ENCODE measurements around the gene NAAA. TPM values are rescaled to one million over a fixed set of nuclear protein-coding genes. Genes with fewer than 3 reads are reported as not detected.

NAAA gene
- total RNA-seq (2013) = 156 TPM
- 100 to 1,000 TPM; 170 to 308 (median 231) TPM for polyA plus RNA-seq
- 191 and 251 TPM in 2 replicates for polyA minus RNA-seq
- 5.9 to 143 (median 72.6) reads per million in 11 experiments for total RNA-seq

GRCh38 chr4:75940692-75941253 lies at the start of gene NAAA:
NAAA (minus strand) TSS chr4:75941013; CDS start chr4:75940949, 64 bp downstream.
- H3K79me2 ChIP-seq (ENCODE audit: insufficient read depth, low read length) = peaks cover 29% of the 10 kb centered on the region
- no peaks in the 10 kb centered on the region for H3K27me3 Mint-ChIP-seq (ENCODE audit: low read depth in 3 of 3)
- peak within 1 kb of the TSS; percentile 92 for H3K9ac ChIP-seq (ENCODE audit: insufficient read depth, low read length, poor library complexity, severe bottlenecking)
- peak; percentile 27 to 76 (median 65) for DNase-seq
- peak within 1 kb of the TSS; percentile 93 to 99 (median 96) for H3K27ac Mint-ChIP-seq
- H3K4me1 ChIP-seq (ENCODE audit: control insufficient read depth in 1 of 2, insufficient read depth in 2 of 2, low read length in 2 of 2) = peaks cover 35 to 46% of the 10 kb centered on the region in 2 donors
- peak within 1 kb of the TSS; percentile 76 for H3K4me2 ChIP-seq (replicated peaks; ENCODE audit: extremely low read depth, low read length, poor library complexity, severe bottlenecking)
- H3K9me3 Mint-ChIP-seq = no peaks in the 10 kb centered on the region
- WGBS (ENCODE audit: insufficient coverage) = under 1% methylated on average over 65 of the region's 66 CpGs
- peak within 1 kb of the TSS; percentile 87 to 100 (median 99) for H3K4me3 ChIP-seq (replicated peaks in 1 of 3; ENCODE audit: low read depth in 2 of 3, low read length in 3 of 3)
- no peaks in the 10 kb centered on the region for H3K9me3 ChIP-seq (replicated peaks in 1 of 2; ENCODE audit: control insufficient read depth in 1 of 2, insufficient read depth in 1 of 2, low read length in 2 of 2)
- peaks cover 25 to 33% of the 10 kb centered on the region in 2 donors for H3K36me3 ChIP-seq (replicated peaks in 1 of 2; ENCODE audit: control insufficient read depth in 1 of 2, insufficient read depth in 2 of 2, low read length in 2 of 2)
- H3K27ac ChIP-seq (ENCODE audit: low read depth in 1 of 2, low read length in 2 of 2) = peak within 1 kb of the TSS; percentile 94 to 98
- peak within 1 kb of the TSS; percentile 98 to 99 for H3K4me3 Mint-ChIP-seq
- peaks cover 35% of the 10 kb centered on the region for H4K20me1 ChIP-seq (ENCODE audit: insufficient read depth, low read length)
- intact Hi-C loops (cut with micrococcal nuclease) = loop anchor here in 1 of 2 donors (5.0 kb wide), 1 partner anchor 43 kb away; no protein-coding TSS in a partner anchor
- peak within 1 kb of the TSS; percentile 96 for H2AFZ ChIP-seq (ENCODE audit: insufficient read depth, low read depth, low read length, poor library complexity, severe bottlenecking)
- peaks cover 25 to 42% of the 10 kb centered on the region in 2 donors for H3K36me3 Mint-ChIP-seq
- no peak for TF ChIP-seq CTCF (IDR thresholded peaks at IDR 0.05)
- peaks cover 44% of the 10 kb centered on the region for H3K4me1 Mint-ChIP-seq
- no peaks in the 10 kb centered on the region for H3K27me3 ChIP-seq (ENCODE audit: control insufficient read depth in 2 of 2, insufficient read depth in 2 of 2, low read length in 2 of 2)

GRCh38 chr4:75989846-75990528 lies 49.2 kb upstream of the NAAA start:
- Histone ChIP-seq H3K27me3 (ENCODE audit: control insufficient read depth in 2 of 2, insufficient read depth in 2 of 2, low read length in 2 of 2) (peaks cover 0 to 2% of the 10 kb centered on the region in 2 donors), H3K27ac (ENCODE audit: low read depth in 1 of 2, low read length in 2 of 2) (peak overlapping the region; percentile 74 to 88), H3K36me3 (replicated peaks in 1 of 2; ENCODE audit: control insufficient read depth in 1 of 2, insufficient read depth in 2 of 2, low read length in 2 of 2) (peaks cover 0 to 6% of the 10 kb centered on the region in 2 donors), H2AFZ (ENCODE audit: insufficient read depth, low read depth, low read length, poor library complexity, severe bottlenecking) (peak overlapping the region; percentile 96), H3K9ac (ENCODE audit: insufficient read depth, low read length, poor library complexity, severe bottlenecking) (peak overlapping the region; percentile 89), H3K4me2 (replicated peaks; ENCODE audit: extremely low read depth, low read length, poor library complexity, severe bottlenecking) (peak overlapping the region; percentile 91), H3K9me3 (replicated peaks in 1 of 2; ENCODE audit: control insufficient read depth in 1 of 2, insufficient read depth in 1 of 2, low read length in 2 of 2) (no peaks in the 10 kb centered on the region), H3K4me1 (ENCODE audit: control insufficient read depth in 1 of 2, insufficient read depth in 2 of 2, low read length in 2 of 2) (peaks cover 23 to 24% of the 10 kb centered on the region in 2 donors), H3K4me3 (replicated peaks in 1 of 3; ENCODE audit: low read depth in 2 of 3, low read length in 3 of 3) (peak overlapping the region; percentile 77 to 97 (median 94)), H4K20me1 (ENCODE audit: insufficient read depth, low read length) (peaks cover 33% of the 10 kb centered on the region), H3K79me2 (ENCODE audit: insufficient read depth, low read length) (peaks cover 59% of the 10 kb centered on the region)
- Mint-ChIP-seq H3K4me3 (peak overlapping the region; percentile 88 to 94), H3K27ac (peak overlapping the region; percentile 83 to 95 (median 88)), H3K4me1 (peaks cover 31% of the 10 kb centered on the region), H3K27me3 (ENCODE audit: low read depth in 3 of 3) (peaks cover 1 to 5% (median 1%) of the 10 kb centered on the region in 3 donors), H3K9me3 (no peaks in the 10 kb centered on the region), H3K36me3 (peaks cover 10 to 12% of the 10 kb centered on the region in 2 donors)
- DNase-seq = no peak
- intact Hi-C loops (cut with micrococcal nuclease) = loop anchor here (2.0 to 5.0 kb wide), 2 partner anchors 157 to 159 kb away; partner anchors contain the start of gene NUP54 (in 2 of the 2)
- TF ChIP-seq CTCF (IDR thresholded peaks at IDR 0.05) = no peak
- WGBS (ENCODE audit: insufficient coverage) = 0% methylated on average over 8 of the region's 20 CpGs
